Mesothelial cell of epicardium (in vitro differentiated cells): Measurements from ENCODE around the gene CRKL. TPM values are rescaled to one million over a fixed set of nuclear protein-coding genes. Genes with fewer than 3 reads are reported as not detected.

Experiments used
- DNase-seq, 2 experiments: peaks; one replicate each; pipeline ENCODE4 v3.0.0; 2021; ENCODE audit warnings: low spot score in 2 of 2; ENCODE audit not compliant: unreplicated experiment in 2 of 2
- H3K27ac Mint-ChIP-seq: 2 replicates; pipeline ENCODE4 v1.8.0; 2021; ENCODE audit warnings: mixed read lengths
- H3K27me3 Mint-ChIP-seq: 2 replicates; pipeline ENCODE4 v1.8.0; 2021; ENCODE audit warnings: low read depth, mixed read lengths
- H3K36me3 Mint-ChIP-seq: 2 replicates; pipeline ENCODE4 v1.8.0; 2021; ENCODE audit warnings: mixed read lengths
- H3K4me1 Mint-ChIP-seq: 2 replicates; pipeline ENCODE4 v1.8.0; 2021; ENCODE audit warnings: mixed read lengths
- H3K4me3 Mint-ChIP-seq: 2 replicates; pipeline ENCODE4 v1.8.0; 2021; ENCODE audit warnings: mild to moderate bottlenecking, moderate library complexity, mixed read lengths
- H3K9me3 Mint-ChIP-seq: 2 replicates; pipeline ENCODE4 v1.8.0; 2021; ENCODE audit warnings: mixed read lengths
- CTCF ChIP-seq: fragments of 200-600 bp; sonication (generic); IDR thresholded peaks from one replicate; pipeline ENCODE4 v1.5.0; 2021; ENCODE audit warnings: antibody characterized with exemption; ENCODE audit not compliant: unreplicated experiment
- total RNA-seq: library from RNA; stranded (reverse); gene quantifications from 3 replicates; pipeline ENCODE4 v1.2.1, GENCODE V29; 2021

CRKL gene
- total RNA-seq, 1 donor from 2014 or later = 75.1 TPM

DNA sequence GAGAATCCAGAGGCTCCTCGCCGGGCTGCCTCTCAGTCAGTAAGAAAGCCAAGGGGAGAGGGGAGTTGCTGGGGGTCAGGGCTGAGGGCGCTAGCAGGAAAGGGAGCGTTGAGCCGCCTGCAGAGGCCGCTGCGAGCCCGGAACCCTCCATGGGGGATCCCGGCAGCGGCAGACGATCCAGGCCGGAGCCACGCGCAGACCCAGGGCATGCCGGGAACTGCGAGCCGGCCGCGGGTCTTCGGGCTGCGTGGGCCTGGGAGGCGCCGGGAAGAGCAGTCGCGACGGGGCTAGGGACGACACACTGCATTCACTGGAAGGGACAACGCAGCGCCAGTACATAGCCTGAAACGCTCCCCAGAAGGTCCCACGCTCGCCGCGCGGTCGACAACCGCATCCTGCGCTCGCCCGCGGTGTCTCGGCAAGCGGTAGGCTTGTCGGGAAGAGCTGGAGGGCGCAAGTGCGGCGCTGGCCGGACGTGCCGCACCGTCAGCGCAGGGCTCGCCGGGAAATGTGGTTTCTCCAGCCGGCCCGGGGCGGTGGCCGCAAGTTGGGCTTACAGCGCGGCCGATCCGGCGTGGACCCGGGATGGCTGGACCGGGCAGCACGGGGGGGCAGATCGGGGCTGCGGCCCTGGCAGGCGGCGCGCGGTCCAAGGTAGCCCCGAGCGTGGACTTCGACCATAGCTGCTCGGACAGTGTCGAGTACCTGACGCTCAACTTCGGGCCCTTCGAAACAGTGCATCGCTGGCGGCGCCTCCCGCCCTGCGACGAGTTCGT lies 64.8 kb downstream of the CRKL start, which contains the start of gene LZTR1:
Gene LZTR1, plus strand, starts transcription at position 511 of the 776 bp plus-strand sequence. Its CDS starts 75 bp downstream, at position 586.
- H3K36me3 Mint-ChIP-seq = peaks cover 8% of the 10 kb centered on the region
- H3K9me3 Mint-ChIP-seq = peaks cover 3% of the 10 kb centered on the region
- peak within 1 kb of the TSS; percentile 89 for H3K27ac Mint-ChIP-seq
- no peak for TF ChIP-seq CTCF
- H3K4me1 Mint-ChIP-seq = peaks cover 35% of the 10 kb centered on the region
- peaks cover 7% of the 10 kb centered on the region for H3K27me3 Mint-ChIP-seq
- DNase-seq = peak; percentile 53 to 79
- peak within 1 kb of the TSS; percentile 99 for H3K4me3 Mint-ChIP-seq

DNA sequence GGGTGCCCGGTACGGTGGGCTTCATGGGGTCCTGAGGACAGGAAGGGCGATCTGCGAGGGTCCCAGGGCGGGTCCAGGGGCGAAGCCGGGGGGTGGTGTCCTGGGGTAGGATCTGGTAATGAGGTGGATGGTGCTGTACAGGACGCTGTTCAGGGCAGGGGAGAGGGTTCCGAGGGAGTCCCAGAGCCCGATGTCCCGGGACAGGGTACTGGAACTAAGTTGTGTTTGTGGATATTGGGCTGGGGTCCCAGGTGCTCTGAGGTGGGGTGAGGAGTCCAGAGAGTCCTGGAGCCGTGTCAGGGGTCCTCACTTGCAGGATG lies 65.3 kb downstream of the CRKL start:
- Mint-ChIP-seq H3K27ac (peak overlapping the region; percentile 88), H3K36me3 (peaks cover 9% of the 10 kb centered on the region), H3K4me3 (peak overlapping the region; percentile 99), H3K27me3 (peaks cover 7% of the 10 kb centered on the region), H3K4me1 (peaks cover 35% of the 10 kb centered on the region), H3K9me3 (peaks cover 3% of the 10 kb centered on the region)
- DNase-seq = no peak
- TF ChIP-seq CTCF = no peak

GRCh38 chr22:20983081-20983771 lies 66.0 kb downstream of the CRKL start:
- H3K4me3 Mint-ChIP-seq = peak overlapping the region; percentile 99
- peaks cover 16% of the 10 kb centered on the region for H3K36me3 Mint-ChIP-seq
- H3K9me3 Mint-ChIP-seq = peaks cover 3% of the 10 kb centered on the region
- H3K27me3 Mint-ChIP-seq = peaks cover 7% of the 10 kb centered on the region
- peak overlapping the region; percentile 88 for H3K27ac Mint-ChIP-seq
- no peak for TF ChIP-seq CTCF
- peaks cover 35% of the 10 kb centered on the region for H3K4me1 Mint-ChIP-seq
- DNase-seq = no peak

DNA sequence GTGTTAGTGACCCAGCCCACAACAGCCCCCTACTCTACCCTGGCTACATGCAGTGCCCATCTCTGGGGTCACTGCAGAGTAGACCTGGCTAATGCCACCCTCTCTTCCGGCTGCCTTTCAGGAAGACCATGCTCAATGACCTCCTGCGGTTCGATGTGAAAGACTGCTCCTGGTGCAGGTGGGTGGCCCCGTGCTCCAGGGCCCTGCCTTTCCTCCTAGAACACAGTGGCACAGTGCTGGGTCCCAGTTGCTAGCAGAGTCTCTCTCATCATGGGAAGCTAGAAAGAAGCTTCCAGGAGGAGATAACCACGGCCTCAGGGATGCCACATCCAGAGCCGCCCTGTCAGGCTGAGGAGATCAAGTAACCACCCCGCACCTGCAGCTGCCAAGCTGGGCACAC lies 68.5 kb downstream of the CRKL start:
- Mint-ChIP-seq H3K4me3 (no peak overlapping the region), H3K36me3 (peaks cover 17% of the 10 kb centered on the region), H3K27me3 (no peaks in the 10 kb centered on the region), H3K9me3 (no peaks in the 10 kb centered on the region), H3K4me1 (peaks cover 20% of the 10 kb centered on the region), H3K27ac (no peak overlapping the region)
- no peak for DNase-seq
- no peak for TF ChIP-seq CTCF

DNA sequence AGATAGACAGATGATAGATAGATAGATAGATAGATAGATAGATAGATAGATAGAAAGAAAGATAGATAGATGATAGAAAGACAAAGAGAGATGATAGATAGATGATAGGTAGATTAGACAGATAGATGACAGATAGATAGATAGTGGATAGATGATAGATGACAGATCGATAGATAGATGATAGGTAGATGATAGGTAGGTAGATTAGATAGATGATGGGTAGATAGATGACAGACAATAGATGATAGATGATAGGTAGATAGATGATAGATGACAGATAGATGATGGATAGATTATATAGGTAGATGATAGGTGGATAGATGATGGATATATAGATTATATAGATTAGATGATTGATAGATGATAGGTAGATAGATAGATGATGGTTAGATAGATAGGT lies 69.2 kb downstream of the CRKL start:
- H3K36me3 Mint-ChIP-seq = peaks cover 18% of the 10 kb centered on the region
- no peaks in the 10 kb centered on the region for H3K9me3 Mint-ChIP-seq
- no peak for DNase-seq
- no peaks in the 10 kb centered on the region for H3K27me3 Mint-ChIP-seq
- TF ChIP-seq CTCF = no peak
- H3K27ac Mint-ChIP-seq = no peak overlapping the region
- peaks cover 14% of the 10 kb centered on the region for H3K4me1 Mint-ChIP-seq
- no peak overlapping the region for H3K4me3 Mint-ChIP-seq
